Naive thymus-derived CD8-positive, alpha-beta T cell (primary cell): Measurements from ENCODE around the gene ADK. TPM values are rescaled to one million over a fixed set of nuclear protein-coding genes. Genes with fewer than 3 reads are reported as not detected.
"Not testable (repeated sequence)": the region's sequence is repeated elsewhere in the genome, so short reads cannot be mapped to it uniquely, and the experiment has no call there.

ENCODE experiments used
- ATAC-seq, 2 donors: fragments of 150-1000 bp; cut with Tn5 transposase in 1 of 2; sonication (Bioruptor Pico), chemical (Tn5 transposase) in 1 of 2; 1 replicate in 1 of 2; 2 replicates in 1 of 2; pipeline ENCODE4 v1.10.0; 2021; ENCODE audit warnings: mild to moderate bottlenecking in 2 of 2, moderate library complexity in 2 of 2
- POLR2A ChIA-PET: fragments of 350-600 bp; sonication (Branson Sonifier 250); formaldehyde crosslinking; loops from one replicate; lab custom pipeline; 2021; ENCODE audit warnings: antibody characterized with exemption; lab: Charles Lee
- DNase-seq, 10 donors: peaks; one replicate each; pipeline versions ENCODE4 v3.0.0 to v3.0.0-alpha.2; 2020 to 2022
- H3K27ac Mint-ChIP-seq, 10 donors: one replicate each; pipeline ENCODE4 v1.8.0; 2020 to 2022; ENCODE audit warnings: mild to moderate bottlenecking in 10 of 10, mixed read lengths in 10 of 10, moderate library complexity in 4 of 10, inconsistent platforms in 1 of 10
- H3K27me3 Mint-ChIP-seq, 5 donors: one replicate each; pipeline ENCODE4 v1.8.0; 2021 to 2022; ENCODE audit warnings: mixed read lengths in 5 of 5
- H3K36me3 Mint-ChIP-seq, 3 donors: one replicate each; pipeline ENCODE4 v1.8.0; 2020 to 2022; ENCODE audit warnings: mixed read lengths in 3 of 3, mild to moderate bottlenecking in 2 of 3, inconsistent platforms in 1 of 3
- H3K4me1 Mint-ChIP-seq, 4 donors: one replicate each; pipeline ENCODE4 v1.8.0; 2021 to 2022; ENCODE audit warnings: mixed read lengths in 4 of 4
- H3K4me3 Mint-ChIP-seq, 10 donors: one replicate each; pipeline ENCODE4 v1.8.0; 2020 to 2022; ENCODE audit warnings: mild to moderate bottlenecking in 10 of 10, mixed read lengths in 10 of 10, moderate library complexity in 6 of 10, inconsistent platforms in 1 of 10
- H3K9me3 Mint-ChIP-seq, 9 donors: one replicate each; pipeline ENCODE4 v1.8.0; 2020 to 2022; ENCODE audit warnings: mixed read lengths in 9 of 9, mild to moderate bottlenecking in 3 of 9, inconsistent platforms in 1 of 9, moderate library complexity in 1 of 9
- polyA plus RNA-seq, 3 donors: library from polyadenylated mRNA; unstranded; fragments of 300-500 nt; fragmentation: Illumina TruSeq; gene quantifications; one replicate each; pipeline ENCODE4 v1.2.3, GENCODE V29; 2021
- total RNA-seq, 8 experiments: library from RNA in 2 of 8; stranded (reverse) in 2 of 8; gene quantifications; one replicate each; pipeline ENCODE4 v1.2.3 and lab custom pipeline; 2021 to 2026

The ADK gene
- total and polyA plus RNA-seq, 5 experiments from 2014 or later: 29.6 to 52.4 (median 48.7) TPM

GRCh38 chr10:74174521-74174920, 23.5 kb downstream of the ADK start:
- DNase-seq: no peak
- peaks cover 8 to 44% (median 35%) of the 10 kb centered on the region in 4 donors for H3K4me1 Mint-ChIP-seq
- no peak overlapping the region for H3K4me3 Mint-ChIP-seq
- ATAC-seq: no peak
- POLR2A ChIA-PET: interaction anchor here (0.6 to 1.5 kb wide), 3 partner anchors 8 to 19 kb away, joined by 3 to 4 read pairs (median 3); no protein-coding TSS in a partner anchor
- H3K27ac Mint-ChIP-seq: peak overlapping the region in 6 of 10 donors; percentile 3 to 75 (median 52)
- no peaks in the 10 kb centered on the region for H3K9me3 Mint-ChIP-seq
- no peaks in the 10 kb centered on the region for H3K36me3 Mint-ChIP-seq
- no peaks in the 10 kb centered on the region for H3K27me3 Mint-ChIP-seq

GRCh38 chr10:74175510-74176379, 24.7 kb downstream of the ADK start:
- DNase-seq: no peak
- no peaks in the 10 kb centered on the region for H3K27me3 Mint-ChIP-seq
- peak overlapping the region; percentile 88 to 96 (median 92) for H3K4me3 Mint-ChIP-seq
- no peaks in the 10 kb centered on the region for H3K9me3 Mint-ChIP-seq
- POLR2A ChIA-PET: interaction anchor here (0.6 to 3.5 kb wide), 14 partner anchors 8 to 936 kb away, joined by 3 to 31 read pairs (median 4); partner anchors contain the start of genes ADK, AP3M1, KAT6B and SAMD8
- no peak for ATAC-seq
- H3K4me1 Mint-ChIP-seq: peaks cover 12 to 48% (median 40%) of the 10 kb centered on the region in 4 donors
- peak overlapping the region; percentile 97 to 99 (median 98) for H3K27ac Mint-ChIP-seq
- no peaks in the 10 kb centered on the region for H3K36me3 Mint-ChIP-seq

- peak; percentile 94 to 95 for ATAC-seq
- Mint-ChIP-seq H3K4me1 (peaks cover 12 to 48% (median 44%) of the 10 kb centered on the region in 4 donors), H3K36me3 (no peaks in the 10 kb centered on the region), H3K4me3 (peak overlapping the region; percentile 88 to 96 (median 92)), H3K9me3 (no peaks in the 10 kb centered on the region), H3K27me3 (no peaks in the 10 kb centered on the region), H3K27ac (peak overlapping the region; percentile 97 to 99 (median 98))
- peak; percentile 90 to 97 (median 95) for DNase-seq
- POLR2A ChIA-PET: interaction anchor here (0.6 to 3.5 kb wide), 13 partner anchors 9 to 935 kb away, joined by 3 to 31 read pairs (median 4); partner anchors contain the start of genes ADK, AP3M1, KAT6B and SAMD8
Measured at GRCh38 chr10:74176380-74177139, 25.5 kb downstream of the ADK start.

GRCh38 chr10:74177140-74177677, 26.2 kb downstream of the ADK start:
- no peaks in the 10 kb centered on the region for H3K36me3 Mint-ChIP-seq
- H3K4me1 Mint-ChIP-seq: peaks cover 12 to 50% (median 46%) of the 10 kb centered on the region in 4 donors
- ATAC-seq (no peak), DNase-seq (peak in 4 of 10 donors; percentile 8 to 68 (median 24))
- POLR2A ChIA-PET: interaction anchor here (0.6 to 3.5 kb wide), 8 partner anchors 11 to 648 kb away, joined by 3 to 31 read pairs (median 4); partner anchors contain the start of genes ADK and AP3M1
- H3K27ac Mint-ChIP-seq: peak overlapping the region; percentile 97 to 99 (median 98)
- H3K27me3 Mint-ChIP-seq: no peaks in the 10 kb centered on the region
- peak overlapping the region; percentile 88 to 96 (median 92) for H3K4me3 Mint-ChIP-seq
- H3K9me3 Mint-ChIP-seq: no peaks in the 10 kb centered on the region

GRCh38 chr10:74178042-74178791, 27.2 kb downstream of the ADK start:
- POLR2A ChIA-PET: interaction anchor here (0.8 to 3.5 kb wide), 5 partner anchors 12 to 43 kb away, joined by 3 to 31 read pairs (median 3); partner anchors contain the start of genes ADK and AP3M1
- Mint-ChIP-seq H3K4me1 (peaks cover 12 to 52% (median 47%) of the 10 kb centered on the region in 4 donors), H3K27me3 (no peaks in the 10 kb centered on the region), H3K36me3 (no peaks in the 10 kb centered on the region), H3K4me3 (peak overlapping the region; percentile 23 to 95 (median 62)), H3K9me3 (no peaks in the 10 kb centered on the region), H3K27ac (peak overlapping the region in 9 of 10 donors; percentile 31 to 98 (median 73))
- ATAC-seq (no peak), DNase-seq (no peak)

GRCh38 chr10:74179111-74179710, 28.2 kb downstream of the ADK start:
- POLR2A ChIA-PET: interaction anchor here (0.8 to 3.5 kb wide), 3 partner anchors 10 to 72 kb away, joined by 5 to 31 read pairs (median 5); no protein-coding TSS in a partner anchor
- no peak for DNase-seq
- Mint-ChIP-seq H3K9me3 (no peaks in the 10 kb centered on the region), H3K4me3 (peak overlapping the region in 5 of 10 donors; percentile 7 to 95 (median 29)), H3K36me3 (no peaks in the 10 kb centered on the region), H3K27ac (peak overlapping the region in 9 of 10 donors; percentile 22 to 98 (median 73)), H3K4me1 (peaks cover 12 to 52% (median 47%) of the 10 kb centered on the region in 4 donors), H3K27me3 (no peaks in the 10 kb centered on the region)
- ATAC-seq: no peak

GRCh38 chr10:74186678-74187077, 35.7 kb downstream of the ADK start:
- Mint-ChIP-seq H3K9me3 (peaks cover 0 to 4% (median 0%) of the 10 kb centered on the region in 9 donors), H3K4me3 (no peak overlapping the region), H3K36me3 (peaks cover 0 to 3% (median 0%) of the 10 kb centered on the region in 3 donors), H3K4me1 (peaks cover 13 to 59% (median 42%) of the 10 kb centered on the region in 4 donors), H3K27me3 (no peaks in the 10 kb centered on the region), H3K27ac (peak overlapping the region in 7 of 10 donors; percentile 8 to 89 (median 54))
- POLR2A ChIA-PET: no interaction called here
- DNase-seq (no peak), ATAC-seq (peak in 1 of 2 donors; percentile 50)

GRCh38 chr10:74187237-74187636, 36.2 kb downstream of the ADK start:
- POLR2A ChIA-PET: interaction anchor here (1.1 kb wide), 1 partner anchor 11 kb away, joined by 4 read pairs; no protein-coding TSS in a partner anchor
- Mint-ChIP-seq H3K27ac (peak overlapping the region in 9 of 10 donors; percentile 33 to 89 (median 67)), H3K4me1 (peaks cover 13 to 59% (median 41%) of the 10 kb centered on the region in 4 donors), H3K4me3 (no peak overlapping the region), H3K9me3 (peaks cover 0 to 4% (median 0%) of the 10 kb centered on the region in 9 donors), H3K27me3 (no peaks in the 10 kb centered on the region), H3K36me3 (peaks cover 0 to 3% (median 0%) of the 10 kb centered on the region in 3 donors)
- ATAC-seq (no peak), DNase-seq (no peak)

- not testable (repeated sequence) for H3K27me3 Mint-ChIP-seq, H3K9me3 Mint-ChIP-seq, ATAC-seq, H3K4me3 Mint-ChIP-seq, DNase-seq, H3K36me3 Mint-ChIP-seq
- Mint-ChIP-seq H3K27ac (peak overlapping the region in 5 of 10 donors; percentile 20 to 99 (median 60)), H3K4me1 (peaks cover 19 to 69% (median 51%) of the 10 kb centered on the region in 4 donors)
- POLR2A ChIA-PET: interaction anchor here (1.8 to 3.7 kb wide), 2 partner anchors 9 to 11 kb away, joined by 5 to 31 read pairs; no protein-coding TSS in a partner anchor
Measured at GRCh38 chr10:74188617-74189016, 37.6 kb downstream of the ADK start.

GRCh38 chr10:74189999-74190421, 39.0 kb downstream of the ADK start:
- Mint-ChIP-seq H3K36me3 (peaks cover 0 to 2% (median 0%) of the 10 kb centered on the region in 3 donors), H3K4me3 (peak overlapping the region; percentile 26 to 81 (median 72)), H3K27me3 (no peaks in the 10 kb centered on the region), H3K9me3 (peaks cover 0 to 2% (median 0%) of the 10 kb centered on the region in 9 donors), H3K4me1 (peaks cover 23 to 78% (median 63%) of the 10 kb centered on the region in 4 donors), H3K27ac (peak overlapping the region; percentile 87 to 99 (median 92))
- ATAC-seq (peak; percentile 55 to 86), DNase-seq (peak in 2 of 10 donors; percentile 38 to 51)
- POLR2A ChIA-PET: interaction anchor here (0.7 to 3.7 kb wide), 7 partner anchors 10 to 39 kb away, joined by 3 to 31 read pairs (median 5); partner anchors contain the start of genes ADK and AP3M1
